Upper lobe of left lung (tissue), 4 donors: ENCODE results near the gene SEC23A.

ENCODE experiments used
- POLR2A ChIP-seq, 4 donors: fragments of 450-650 bp; IDR thresholded peaks; one replicate each; pipeline ENCODE4 v1.5.1; 2016 to 2017; ENCODE audit warnings: antibody characterized with exemption in 4 of 4, mild to moderate bottlenecking in 2 of 4
- POLR2AphosphoS5 ChIP-seq, 2 donors: sonication (generic); formaldehyde crosslinking; IDR thresholded peaks; one replicate each; pipeline ENCODE4 v1.5.1; 2017; ENCODE audit warnings: antibody characterized with exemption in 2 of 2
- TF ChIP-seq, protein P1 (sequence below), 6 experiments: fragments of 450-650 bp in 4 of 6; fragments of 200-600 bp in 2 of 6; sonication (generic) in 2 of 6; IDR thresholded peaks; one replicate each; pipeline ENCODE4 v1.5.1; 2016 to 2019; ENCODE audit warnings: antibody characterized with exemption in 6 of 6

DNA sequence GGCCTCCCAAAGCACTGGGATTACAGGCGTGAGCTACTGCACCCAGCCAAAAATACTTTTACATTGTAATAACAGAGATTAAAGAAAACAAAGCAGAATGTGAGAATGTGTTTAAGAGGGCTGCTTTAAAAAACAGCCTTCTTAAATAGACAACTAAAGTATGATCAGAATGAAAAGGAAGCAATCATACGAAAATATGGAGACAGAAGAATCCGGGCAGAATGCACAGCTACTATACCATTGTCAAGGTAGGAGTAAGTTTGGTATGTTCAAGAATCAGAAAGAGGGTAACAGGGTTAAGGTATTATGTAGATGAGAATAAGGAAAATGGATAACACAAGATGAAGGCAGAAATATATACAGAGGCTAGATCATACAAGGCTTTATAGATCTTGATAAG is 8.5 kb downstream of the SEC23A start:
- TF ChIP-seq, protein P1, sequence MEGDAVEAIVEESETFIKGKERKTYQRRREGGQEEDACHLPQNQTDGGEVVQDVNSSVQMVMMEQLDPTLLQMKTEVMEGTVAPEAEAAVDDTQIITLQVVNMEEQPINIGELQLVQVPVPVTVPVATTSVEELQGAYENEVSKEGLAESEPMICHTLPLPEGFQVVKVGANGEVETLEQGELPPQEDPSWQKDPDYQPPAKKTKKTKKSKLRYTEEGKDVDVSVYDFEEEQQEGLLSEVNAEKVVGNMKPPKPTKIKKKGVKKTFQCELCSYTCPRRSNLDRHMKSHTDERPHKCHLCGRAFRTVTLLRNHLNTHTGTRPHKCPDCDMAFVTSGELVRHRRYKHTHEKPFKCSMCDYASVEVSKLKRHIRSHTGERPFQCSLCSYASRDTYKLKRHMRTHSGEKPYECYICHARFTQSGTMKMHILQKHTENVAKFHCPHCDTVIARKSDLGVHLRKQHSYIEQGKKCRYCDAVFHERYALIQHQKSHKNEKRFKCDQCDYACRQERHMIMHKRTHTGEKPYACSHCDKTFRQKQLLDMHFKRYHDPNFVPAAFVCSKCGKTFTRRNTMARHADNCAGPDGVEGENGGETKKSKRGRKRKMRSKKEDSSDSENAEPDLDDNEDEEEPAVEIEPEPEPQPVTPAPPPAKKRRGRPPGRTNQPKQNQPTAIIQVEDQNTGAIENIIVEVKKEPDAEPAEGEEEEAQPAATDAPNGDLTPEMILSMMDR (IDR thresholded peaks at IDR 0.05): no peak
- TF ChIP-seq POLR2A (IDR thresholded peaks at IDR 0.05): no peak
- no peak for TF ChIP-seq POLR2AphosphoS5 (IDR thresholded peaks at IDR 0.05)
